ENCODE results near the gene FNDC11. TPM values are rescaled to one million over a fixed set of nuclear protein-coding genes. Genes with fewer than 3 reads are reported as not detected.

The FNDC11 gene
- total RNA-seq, 1 experiment from 2014 or later = not detected

- intact Hi-C loops (cut with micrococcal nuclease; ENCODE audit: unreplicated experiment) = no loop called here
- no peaks in the 10 kb centered on the region for H3K4me1 Mint-ChIP-seq (ENCODE audit: low read depth, unreplicated experiment)
- no peak overlapping the region for H3K4me3 Mint-ChIP-seq (ENCODE audit: low read depth, unreplicated experiment)
- no peak overlapping the region for H3K27ac Mint-ChIP-seq (ENCODE audit: unreplicated experiment)
- peaks cover 22% of the 10 kb centered on the region for H3K36me3 Mint-ChIP-seq (ENCODE audit: insufficient read depth, unreplicated experiment)
- TF ChIP-seq CTCF (IDR thresholded peaks at IDR 0.05; ENCODE audit: unreplicated experiment) = no peak
- DNase-seq = no peak
- H3K9me3 Mint-ChIP-seq (ENCODE audit: low read depth, unreplicated experiment) = no peaks in the 10 kb centered on the region
- H3K27me3 Mint-ChIP-seq (ENCODE audit: unreplicated experiment) = no peaks in the 10 kb centered on the region
- BruUV-seq (replicated peaks) = no TSS peak
- CTCF ChIA-PET = no interaction called here
Observed at GRCh38 chr20:63589261-63590217, 35.6 kb downstream of the FNDC11 start.

DNA sequence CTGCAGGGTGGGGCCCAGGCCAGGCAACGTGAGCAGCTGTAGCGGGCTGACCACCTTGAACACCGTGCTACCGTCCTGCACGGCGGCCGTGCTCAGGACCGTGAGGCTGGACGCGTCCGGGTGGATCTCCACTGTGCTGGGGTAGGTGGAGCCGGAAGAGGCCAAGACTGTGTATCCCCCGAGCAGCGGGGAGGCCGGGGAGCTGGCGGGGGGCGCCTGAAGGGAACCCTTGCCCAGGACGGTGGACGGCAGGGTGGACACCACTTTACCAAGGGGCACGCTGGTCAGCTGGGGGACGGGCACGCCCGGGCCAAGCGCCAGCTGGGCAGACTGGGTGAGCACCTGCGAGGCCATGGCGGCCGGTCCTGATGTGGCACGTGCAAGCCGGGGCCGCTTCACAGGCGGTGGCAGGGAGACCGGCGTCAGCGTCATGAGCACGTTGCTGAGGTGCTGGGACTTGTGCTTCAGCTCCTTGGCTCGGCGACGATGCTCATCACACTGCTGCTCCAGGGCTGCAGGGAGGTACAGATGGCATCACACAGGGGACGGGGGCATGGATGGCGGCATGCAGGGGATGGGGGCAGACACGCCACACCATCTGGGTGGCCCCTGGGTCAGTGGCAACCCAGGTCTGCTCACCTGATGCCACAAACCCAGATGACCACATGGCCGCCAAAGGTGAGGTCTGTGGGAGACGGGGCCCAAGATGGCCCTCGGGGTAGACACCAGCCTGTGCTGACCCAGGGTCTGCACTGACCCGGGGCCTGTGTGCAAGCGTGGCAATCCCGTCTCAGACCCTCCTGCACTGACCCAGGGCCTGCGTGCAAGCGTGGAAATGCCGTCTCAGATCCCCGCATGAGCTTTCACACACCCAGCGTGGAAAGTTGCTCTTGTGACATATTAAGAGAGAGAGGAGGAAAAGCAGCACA lies 36.5 kb downstream of the FNDC11 start:
- CTCF ChIA-PET = interaction anchor here (0.7 kb wide), 1 partner anchor 52 kb away, joined by 3 read pairs; no protein-coding TSS in a partner anchor
- DNase-seq = no peak
- Mint-ChIP-seq H3K9me3 (ENCODE audit: low read depth, unreplicated experiment) (no peaks in the 10 kb centered on the region), H3K4me3 (ENCODE audit: low read depth, unreplicated experiment) (no peak overlapping the region), H3K4me1 (ENCODE audit: low read depth, unreplicated experiment) (no peaks in the 10 kb centered on the region), H3K27me3 (ENCODE audit: unreplicated experiment) (no peaks in the 10 kb centered on the region), H3K36me3 (ENCODE audit: insufficient read depth, unreplicated experiment) (peaks cover 22% of the 10 kb centered on the region), H3K27ac (ENCODE audit: unreplicated experiment) (no peak overlapping the region)
- no TSS peak for BruUV-seq (replicated peaks)
- no peak for TF ChIP-seq CTCF (IDR thresholded peaks at IDR 0.05; ENCODE audit: unreplicated experiment)
- intact Hi-C loops (cut with micrococcal nuclease; ENCODE audit: unreplicated experiment) = no loop called here

DNA sequence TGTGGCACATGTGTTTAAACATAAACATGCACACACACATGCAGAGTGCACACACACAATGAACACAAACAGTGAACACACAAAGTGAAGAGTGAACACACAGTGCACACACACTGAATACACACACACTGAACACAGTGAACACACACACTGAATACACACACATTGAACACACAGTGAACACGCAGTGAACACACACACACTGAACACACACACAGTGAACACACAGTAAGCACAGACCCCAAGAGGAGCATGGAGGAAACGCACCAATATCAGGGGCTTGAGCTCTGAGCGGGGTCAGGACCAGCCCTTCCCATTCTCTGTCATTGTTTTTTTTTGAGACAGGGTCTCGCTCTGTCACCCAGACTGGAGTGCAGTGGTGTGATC lies 37.2 kb downstream of the FNDC11 start:
- no peak overlapping the region for H3K4me3 Mint-ChIP-seq (ENCODE audit: low read depth, unreplicated experiment)
- no peaks in the 10 kb centered on the region for H3K4me1 Mint-ChIP-seq (ENCODE audit: low read depth, unreplicated experiment)
- CTCF ChIA-PET = no interaction called here
- no peak overlapping the region for H3K27ac Mint-ChIP-seq (ENCODE audit: unreplicated experiment)
- no peak for TF ChIP-seq CTCF (IDR thresholded peaks at IDR 0.05; ENCODE audit: unreplicated experiment)
- H3K36me3 Mint-ChIP-seq (ENCODE audit: insufficient read depth, unreplicated experiment) = peaks cover 17% of the 10 kb centered on the region
- no peaks in the 10 kb centered on the region for H3K27me3 Mint-ChIP-seq (ENCODE audit: unreplicated experiment)
- intact Hi-C loops (cut with micrococcal nuclease; ENCODE audit: unreplicated experiment) = no loop called here
- DNase-seq = no peak
- no TSS peak for BruUV-seq (replicated peaks)
- H3K9me3 Mint-ChIP-seq (ENCODE audit: low read depth, unreplicated experiment) = no peaks in the 10 kb centered on the region

GRCh38 chr20:63591786-63592355 lies 37.9 kb downstream of the FNDC11 start:
- peaks cover 20% of the 10 kb centered on the region for H3K36me3 Mint-ChIP-seq (ENCODE audit: insufficient read depth, unreplicated experiment)
- no peaks in the 10 kb centered on the region for H3K4me1 Mint-ChIP-seq (ENCODE audit: low read depth, unreplicated experiment)
- no peak overlapping the region for H3K4me3 Mint-ChIP-seq (ENCODE audit: low read depth, unreplicated experiment)
- no peaks in the 10 kb centered on the region for H3K27me3 Mint-ChIP-seq (ENCODE audit: unreplicated experiment)
- no peaks in the 10 kb centered on the region for H3K9me3 Mint-ChIP-seq (ENCODE audit: low read depth, unreplicated experiment)
- no peak for TF ChIP-seq CTCF (IDR thresholded peaks at IDR 0.05; ENCODE audit: unreplicated experiment)
- CTCF ChIA-PET = no interaction called here
- no TSS peak for BruUV-seq (replicated peaks)
- no peak overlapping the region for H3K27ac Mint-ChIP-seq (ENCODE audit: unreplicated experiment)
- intact Hi-C loops (cut with micrococcal nuclease; ENCODE audit: unreplicated experiment) = no loop called here
- DNase-seq = no peak

Data from Calu3 (cell line).